HG02678 (cell line): ENCODE results near the gene SFXN1.

Experiments
- ATAC-seq: cut with Tn5 transposase; IDR thresholded peaks from one replicate; pipeline ENCODE4 v1.9.1; 2021; ENCODE audit warnings: mild to moderate bottlenecking, moderate library complexity; ENCODE audit not compliant: unreplicated experiment

Gene SFXN1

DNA sequence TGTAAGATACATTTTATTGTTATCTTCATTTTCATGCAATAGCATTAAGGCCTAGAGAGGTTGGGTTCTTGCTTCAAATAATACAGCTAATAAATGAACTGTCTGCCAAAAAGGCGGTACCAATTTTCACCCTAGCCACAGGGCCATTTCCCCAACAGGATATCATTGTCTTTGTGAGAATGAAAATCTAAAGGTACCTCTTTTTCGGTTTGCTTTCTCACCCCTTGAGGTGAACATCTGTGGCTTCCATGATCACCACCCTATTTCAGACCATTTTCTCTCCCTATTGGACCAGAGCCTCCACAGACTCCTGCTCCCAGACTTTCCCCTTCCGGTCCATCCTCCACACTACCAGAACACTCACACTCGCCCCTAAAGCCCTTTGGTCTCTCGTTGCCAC, 60.2 kb downstream of the SFXN1 start:
- no peak for ATAC-seq

DNA sequence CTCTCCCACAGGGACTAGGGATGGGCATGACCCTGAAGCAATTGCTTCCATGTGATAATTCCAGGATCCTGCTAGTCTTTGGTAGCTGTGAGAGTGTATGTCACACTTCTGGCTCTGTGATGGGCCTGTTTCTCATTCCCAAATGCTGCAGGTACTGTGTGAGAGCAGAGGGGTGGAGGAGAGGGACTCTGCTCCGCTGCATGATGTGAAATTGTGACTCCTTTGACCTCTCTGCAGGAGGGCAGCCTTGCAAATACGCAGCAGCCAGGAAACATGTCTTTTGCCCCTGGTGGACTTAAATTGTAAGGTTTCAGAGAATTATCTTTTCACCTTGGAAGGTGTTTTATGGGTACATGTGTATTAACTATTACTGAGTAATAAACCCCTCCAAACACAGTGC, 61.6 kb downstream of the SFXN1 start:
- no peak for ATAC-seq

DNA sequence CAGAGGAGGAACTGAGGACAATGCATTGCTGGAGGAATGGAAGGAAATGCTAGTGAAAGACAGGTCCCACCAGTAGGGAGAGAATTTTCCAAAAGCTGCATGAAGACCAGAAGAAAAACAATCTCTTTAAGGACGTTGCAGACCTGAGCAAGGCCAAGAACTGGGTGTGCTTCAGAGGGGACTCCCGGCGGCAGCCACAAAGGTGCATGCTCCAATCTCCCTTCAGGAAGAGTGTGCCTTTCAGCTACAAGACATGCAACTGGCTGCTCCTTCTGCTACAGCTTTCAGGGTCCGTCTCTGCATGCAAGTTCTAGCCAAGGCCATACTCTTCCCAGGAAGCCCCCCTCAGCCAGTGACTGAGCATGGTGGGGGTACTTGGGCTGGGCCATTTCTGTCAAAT, 62.9 kb downstream of the SFXN1 start:
- ATAC-seq, result no peak

DNA sequence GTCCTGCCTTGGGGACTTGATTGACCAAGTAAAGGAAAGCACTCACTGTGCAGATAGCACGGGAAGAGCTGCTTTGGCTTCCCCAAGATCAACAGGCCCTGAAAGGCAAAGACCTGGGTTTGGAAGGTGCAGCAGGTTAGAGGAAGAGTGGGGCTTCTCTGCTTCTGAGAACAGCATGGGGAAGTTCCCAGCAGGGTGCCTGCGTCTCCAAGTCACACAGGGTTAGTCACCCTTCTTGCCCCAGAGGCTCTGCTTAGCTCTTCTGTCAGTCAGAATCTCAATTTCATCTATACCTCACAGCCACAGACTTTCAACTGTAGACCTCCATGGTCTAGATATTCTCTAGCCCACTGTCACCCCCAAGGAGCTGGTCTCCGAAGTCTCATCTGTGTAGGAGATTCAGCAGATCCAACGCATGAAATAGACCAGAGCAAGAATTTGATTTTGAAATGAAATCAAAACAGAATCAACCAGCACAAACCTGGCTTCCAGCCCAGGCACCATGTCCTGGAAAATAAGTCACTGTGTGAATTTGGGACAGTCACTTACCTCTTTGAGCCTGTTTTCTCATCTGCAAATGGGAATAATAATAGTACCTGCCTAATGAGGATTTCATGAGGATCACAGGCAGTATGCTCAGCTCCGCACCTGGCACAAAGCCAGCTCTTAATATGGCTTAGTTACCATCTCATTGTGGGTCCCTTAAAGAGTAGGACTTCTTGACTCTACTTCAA, 64.0 kb downstream of the SFXN1 start:
- ATAC-seq, result no peak

DNA sequence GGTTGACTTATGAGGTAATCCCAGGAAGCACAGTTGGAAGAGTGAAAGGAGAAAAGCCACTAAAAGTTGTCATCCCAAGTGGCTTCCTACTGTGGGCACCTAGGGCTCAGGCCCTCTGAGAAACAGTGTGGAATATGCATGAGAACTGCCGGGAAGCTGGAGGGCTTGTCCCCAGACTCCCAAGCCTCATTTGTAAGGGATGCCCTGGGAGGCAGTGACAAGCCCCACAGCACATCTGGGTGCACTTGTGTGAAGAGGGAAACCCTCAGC, 64.5 kb downstream of the SFXN1 start:
- no peak for ATAC-seq

DNA sequence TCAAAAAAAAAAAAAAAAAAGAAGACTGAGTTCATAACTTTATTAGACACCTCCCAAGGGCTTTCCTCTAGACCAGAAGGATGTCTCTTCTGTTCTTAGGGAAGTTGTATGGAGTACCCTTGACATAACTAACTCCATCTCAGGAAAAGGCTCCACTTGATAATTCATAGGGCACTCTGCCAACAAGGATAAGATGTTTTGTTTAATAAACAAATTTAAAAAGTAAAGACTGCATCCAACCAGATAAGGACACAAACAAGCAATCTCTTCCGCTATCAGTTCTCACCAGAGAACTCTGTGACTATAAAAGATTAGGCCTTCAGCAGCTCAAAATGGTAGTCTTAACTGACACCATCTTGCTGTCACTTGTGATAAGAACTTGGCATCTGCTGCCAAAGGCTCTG, 65.8 kb downstream of the SFXN1 start:
- no peak for ATAC-seq

DNA sequence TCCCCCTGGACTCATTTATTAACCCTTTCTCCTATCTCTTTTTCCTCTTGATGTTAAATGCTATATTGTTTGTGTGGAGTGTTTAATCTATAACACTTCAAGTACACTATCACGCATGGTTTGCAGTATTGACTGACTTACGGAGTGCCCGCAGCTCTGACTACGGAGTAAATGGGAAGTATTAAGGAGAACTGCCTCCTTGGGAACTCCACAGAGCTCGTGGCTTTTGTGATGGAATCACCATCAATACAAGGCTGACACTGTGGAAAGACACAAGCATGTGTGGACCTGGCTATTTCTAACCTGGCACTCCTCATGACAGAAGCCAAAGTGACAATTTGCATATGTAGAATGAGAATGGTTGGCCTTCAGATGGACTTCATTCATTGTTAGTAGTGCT, 66.2 kb downstream of the SFXN1 start:
- ATAC-seq, result no peak

DNA sequence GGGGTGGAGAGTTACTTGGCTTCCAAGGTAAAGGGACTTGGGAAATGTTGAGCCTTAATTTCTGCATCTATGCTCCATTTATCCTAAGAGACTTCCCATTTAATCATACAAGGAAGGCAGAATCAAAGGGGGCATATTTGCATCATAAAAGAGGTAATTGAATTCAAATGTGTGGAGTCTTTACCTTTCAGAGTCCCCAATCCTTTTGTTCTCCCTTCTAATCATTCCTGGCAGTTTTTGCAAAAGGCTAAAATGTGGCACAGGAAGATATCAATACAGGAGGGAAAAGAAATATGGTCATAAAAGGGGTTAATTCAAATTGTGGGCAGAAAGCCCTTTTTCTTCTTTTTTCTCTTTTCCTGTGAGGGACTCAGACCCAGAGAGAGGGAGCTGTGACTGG, 69.5 kb downstream of the SFXN1 start:
- ATAC-seq, result no peak

DNA sequence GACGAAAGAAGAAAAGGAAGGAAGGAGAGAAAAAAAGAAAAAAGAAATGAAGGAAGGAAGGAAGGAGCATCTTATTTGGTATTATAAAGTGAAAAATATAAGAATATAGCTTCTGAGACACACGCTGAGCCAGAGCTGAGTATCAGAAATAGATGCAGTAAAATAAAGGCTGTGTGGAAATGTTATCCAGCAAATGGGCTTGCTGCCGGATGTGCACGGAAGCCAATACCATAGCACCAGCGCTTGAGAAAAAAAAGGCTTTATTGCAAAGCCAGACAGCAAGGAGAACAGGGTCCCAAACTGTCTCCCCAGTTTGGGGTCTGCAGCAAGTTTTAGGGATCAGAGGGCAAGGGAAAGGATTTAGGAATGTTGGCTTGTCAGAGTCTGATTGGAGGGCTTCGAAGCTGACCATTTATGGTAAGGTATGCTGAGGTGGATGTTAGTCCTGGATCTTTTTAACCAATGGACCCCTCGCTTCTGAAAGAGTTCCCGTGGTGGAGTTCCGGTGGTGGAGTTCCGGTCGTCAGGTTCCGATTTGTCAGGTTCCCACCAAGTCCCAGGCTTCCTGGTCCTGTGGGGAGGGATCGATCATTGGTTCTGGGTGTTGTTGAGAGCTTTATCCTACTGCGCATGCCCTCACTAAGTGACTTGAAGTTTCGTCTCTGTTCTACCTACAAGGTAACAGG, 70.4 kb downstream of the SFXN1 start:
- no peak for ATAC-seq

DNA sequence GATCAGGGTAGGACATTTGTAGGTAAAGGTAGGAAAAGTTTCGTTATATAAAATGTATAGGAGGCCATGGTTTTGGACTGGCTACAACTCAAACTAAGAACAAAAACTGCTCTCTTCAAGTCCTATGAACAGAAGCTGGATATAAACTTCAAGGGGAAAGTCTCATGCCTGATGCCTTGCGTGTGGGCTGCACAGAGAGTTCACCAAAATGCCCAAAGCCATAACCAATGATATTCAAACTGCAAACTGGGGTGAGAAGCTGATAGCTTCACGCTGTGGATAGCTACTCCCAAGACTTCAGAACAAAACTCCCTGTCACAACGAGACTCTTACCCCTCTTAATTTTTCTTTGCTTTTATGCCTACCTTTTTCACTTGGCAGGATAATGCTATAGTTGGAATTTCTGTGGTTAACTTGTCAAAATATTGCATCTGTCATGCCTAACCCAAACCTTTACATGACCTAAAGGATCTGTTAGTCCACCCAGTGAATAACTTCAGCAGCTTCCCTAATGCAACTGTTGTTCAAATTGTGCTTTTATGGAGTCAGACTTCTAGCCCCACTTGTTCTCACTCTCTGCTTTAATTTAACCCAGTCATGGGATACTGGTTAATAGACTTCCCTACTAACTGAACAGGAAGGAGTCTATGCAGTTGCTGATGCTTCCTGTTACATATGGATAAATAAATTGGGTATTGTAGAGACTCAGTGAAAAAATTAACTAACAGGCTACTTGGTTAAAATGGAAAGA, 71.9 kb downstream of the SFXN1 start:
- ATAC-seq, result no peak

DNA sequence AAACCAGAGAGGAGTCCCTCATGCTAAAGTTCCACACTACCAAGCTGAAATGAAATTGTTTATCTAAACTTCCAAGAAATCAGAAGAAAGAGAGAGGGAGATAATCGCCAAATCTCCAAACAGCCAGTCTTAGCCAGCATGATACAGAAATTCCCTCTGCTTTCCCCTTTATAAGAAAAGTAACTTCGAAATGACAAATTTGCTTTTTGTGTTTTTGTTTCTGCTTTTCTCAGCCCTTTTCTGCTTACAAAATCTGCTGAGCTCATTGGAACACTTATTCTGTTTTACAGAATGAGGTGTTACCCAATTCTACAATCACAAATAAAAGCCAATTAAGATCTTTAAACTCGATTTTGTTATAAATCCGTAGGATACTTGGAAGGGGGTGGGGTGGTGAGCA, 72.9 kb downstream of the SFXN1 start:
- no peak for ATAC-seq

DNA sequence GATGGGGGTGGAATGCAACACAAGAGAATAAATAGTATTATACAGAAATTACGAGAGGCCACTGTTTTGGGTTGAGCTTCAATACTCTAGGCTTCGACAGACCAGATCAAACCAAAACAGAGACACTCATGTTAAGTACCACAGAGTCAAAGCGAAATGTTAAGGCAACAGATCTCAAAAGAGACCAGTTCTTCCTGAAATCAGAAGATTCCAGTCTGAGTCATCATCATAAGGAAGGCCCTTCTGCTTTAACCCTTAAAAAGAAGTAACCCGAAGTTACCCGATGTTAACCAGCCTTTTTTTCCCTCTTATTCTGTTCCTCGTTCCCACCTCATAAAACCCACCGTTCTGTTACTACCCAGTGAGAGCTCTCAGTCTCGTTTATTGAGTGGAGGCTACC, 75.9 kb downstream of the SFXN1 start:
- ATAC-seq, result no peak

DNA sequence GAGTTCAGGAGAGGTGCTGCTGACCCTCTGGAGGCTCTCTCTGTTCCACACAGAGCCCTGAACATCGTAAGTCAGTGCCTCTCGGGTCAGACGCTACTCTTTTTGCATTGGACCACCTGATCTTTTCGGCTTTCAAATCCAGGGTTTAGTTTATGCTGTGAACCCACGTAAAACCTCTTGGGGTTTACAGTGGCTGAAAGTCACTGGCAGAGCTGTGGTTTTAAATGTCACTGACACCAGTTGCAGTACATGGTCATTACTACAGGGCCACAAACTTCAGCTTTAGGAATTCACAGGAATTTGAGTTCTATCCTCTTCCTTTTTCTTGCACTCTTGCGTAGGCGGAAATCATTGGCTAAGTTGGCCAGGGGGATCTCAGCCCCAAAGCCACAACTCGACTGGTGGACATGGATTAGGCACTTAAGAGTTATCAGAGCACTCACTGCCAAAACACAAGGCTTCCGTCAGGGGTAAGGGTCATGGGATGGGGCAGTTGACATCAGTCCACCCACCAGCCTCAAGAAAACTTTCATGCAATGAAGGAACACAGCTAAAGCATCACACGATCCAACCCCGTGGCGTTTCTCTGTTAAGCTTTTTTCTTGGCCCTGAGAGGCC, 76.9 kb downstream of the SFXN1 start:
- ATAC-seq, result no peak

DNA sequence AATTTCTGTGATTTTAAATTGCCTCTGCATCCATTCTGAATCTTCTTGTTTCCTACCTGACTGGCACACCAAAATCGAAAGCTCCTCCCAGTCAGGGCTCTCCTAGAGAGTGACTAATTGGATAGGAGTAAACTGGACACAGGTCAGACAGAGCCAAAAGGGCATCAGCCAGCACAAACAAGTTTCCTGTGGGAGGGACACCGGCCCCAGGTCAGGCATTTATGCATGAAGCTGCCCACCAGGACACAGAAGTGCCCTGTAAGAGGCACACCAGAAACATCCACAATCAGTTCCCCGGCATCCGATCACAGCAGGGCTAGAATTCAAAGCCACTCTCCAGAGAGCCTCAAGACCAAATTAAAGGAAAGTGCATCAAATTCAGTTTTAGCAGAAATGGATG, 78.4 kb downstream of the SFXN1 start:
- ATAC-seq, result no peak

DNA sequence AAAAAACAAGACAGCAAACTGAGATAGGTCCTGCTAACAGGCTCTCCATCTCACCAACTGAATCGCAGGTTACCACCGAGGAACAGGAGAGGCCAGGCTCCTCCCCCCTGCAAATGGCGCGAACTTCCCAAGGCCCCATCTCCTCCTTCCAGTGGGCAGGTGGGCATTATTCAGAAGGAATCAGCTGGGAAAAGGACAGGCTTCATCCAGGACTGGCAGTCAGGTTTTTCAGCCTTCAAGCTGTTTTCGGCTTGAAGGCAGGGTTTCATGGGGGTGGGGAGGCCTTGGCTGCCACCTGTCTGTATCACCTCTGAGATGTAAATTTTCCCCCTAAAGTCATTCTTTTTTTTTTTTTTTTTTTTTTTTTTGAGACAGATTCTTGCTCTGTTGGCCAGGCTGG, 79.4 kb downstream of the SFXN1 start:
- ATAC-seq, result no peak

DNA sequence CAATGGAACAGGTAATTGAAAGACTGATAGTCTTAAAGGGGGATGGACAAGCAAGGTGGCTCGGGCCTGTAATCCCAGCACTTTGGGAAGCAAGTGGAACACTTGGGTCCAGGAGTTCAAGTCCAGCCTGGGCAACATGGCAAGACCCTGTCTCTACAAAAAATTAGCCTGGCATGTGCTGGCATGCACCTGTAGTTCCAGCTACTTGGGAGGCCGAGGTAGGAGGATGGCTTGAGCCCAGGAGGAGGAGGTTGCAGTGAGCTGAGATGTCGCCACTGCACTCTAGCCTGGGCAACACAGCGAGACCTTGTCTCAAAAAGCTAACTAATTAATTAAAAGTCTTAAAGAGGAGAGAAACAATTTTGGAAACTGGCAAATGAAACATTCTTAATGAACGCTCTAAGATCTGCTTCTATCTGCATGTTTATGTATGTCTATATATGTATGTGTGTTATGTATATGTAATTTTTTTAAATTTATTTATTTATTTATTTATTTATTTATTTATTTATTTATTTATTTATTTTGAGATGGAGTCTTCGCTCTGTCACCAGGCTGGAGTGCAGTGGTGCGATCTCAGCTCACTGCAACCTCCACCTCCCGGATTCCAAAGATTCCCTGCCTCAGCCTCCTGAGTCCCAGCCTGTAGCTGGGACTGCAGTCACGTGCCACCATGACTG, 80.6 kb downstream of the SFXN1 start:
- no peak for ATAC-seq

DNA sequence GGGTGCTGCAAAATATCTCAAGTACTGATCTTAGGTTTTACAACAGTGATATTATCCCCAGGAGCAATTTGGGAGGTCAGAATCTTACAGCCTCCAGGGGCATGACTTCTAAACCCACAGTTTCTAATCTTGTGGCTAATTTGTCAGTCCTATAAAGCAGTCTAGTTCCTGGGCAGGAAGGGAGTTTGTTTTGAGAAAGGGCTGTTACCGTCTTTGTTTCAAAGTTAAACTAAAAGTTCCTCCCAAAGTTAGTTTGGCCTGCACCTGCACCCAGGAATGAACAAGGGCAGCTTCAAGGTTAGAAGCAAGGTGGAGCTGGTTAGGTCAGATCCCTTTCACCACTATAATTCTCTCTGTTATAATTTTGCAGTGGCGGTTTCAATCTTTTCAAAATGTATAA, 81.7 kb downstream of the SFXN1 start:
- ATAC-seq, result no peak

DNA sequence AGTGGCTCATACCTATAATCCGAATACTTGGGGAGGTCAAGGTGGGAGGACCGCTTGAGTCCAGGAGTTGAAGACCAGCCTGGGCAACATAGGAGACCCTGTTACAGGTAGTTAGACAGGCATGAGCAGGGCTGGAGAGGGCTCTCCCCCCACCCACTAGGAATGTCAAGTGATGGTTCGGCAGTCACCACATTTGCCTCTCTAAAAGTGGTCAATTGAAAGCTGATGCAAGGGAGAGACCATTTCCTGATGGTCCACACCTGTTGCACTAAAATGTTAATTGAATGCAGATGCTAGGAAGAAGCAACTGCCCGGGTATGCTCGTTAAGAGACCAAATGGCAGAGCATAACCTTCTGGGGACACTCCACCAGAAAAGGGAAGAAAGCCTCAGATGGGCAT, 82.7 kb downstream of the SFXN1 start:
- no peak for ATAC-seq

DNA sequence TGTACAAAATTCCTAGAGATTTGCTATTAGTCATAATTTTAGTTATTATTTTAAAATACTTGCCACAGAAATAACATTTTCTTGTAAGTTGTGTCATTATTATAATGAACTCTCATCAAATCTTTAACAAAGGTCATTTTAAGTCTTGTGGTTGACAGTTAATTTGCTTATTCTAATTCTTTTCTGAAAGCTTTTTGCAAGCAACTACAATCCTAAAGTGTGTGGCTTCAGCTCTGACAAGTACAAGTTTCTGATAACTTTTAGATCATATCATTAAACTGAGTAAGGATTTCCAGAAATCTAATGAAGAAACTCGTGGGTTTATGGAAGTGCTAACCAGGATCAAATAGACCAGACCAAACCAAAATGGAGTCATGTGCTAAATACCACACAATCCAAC, 86.4 kb downstream of the SFXN1 start:
- ATAC-seq, result no peak

DNA sequence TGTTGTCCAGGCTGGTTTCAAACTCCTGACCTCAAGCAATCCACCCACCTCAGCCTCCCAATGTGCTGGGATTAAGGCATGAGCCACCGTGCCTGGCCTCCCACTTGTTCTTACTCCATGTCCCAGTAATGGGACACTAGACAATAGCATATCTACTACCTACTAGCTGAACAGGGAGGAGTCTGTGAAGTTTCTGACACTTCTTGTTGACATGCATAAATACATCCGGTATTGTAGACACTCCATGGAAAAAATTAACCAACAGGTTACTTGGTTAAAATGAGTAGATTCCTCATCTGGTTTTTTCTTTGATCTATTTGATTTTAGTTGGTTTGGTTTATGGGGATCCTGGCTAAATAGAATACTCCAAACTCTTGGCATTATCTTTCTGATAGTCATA, 88.3 kb downstream of the SFXN1 start:
- no peak for ATAC-seq

DNA sequence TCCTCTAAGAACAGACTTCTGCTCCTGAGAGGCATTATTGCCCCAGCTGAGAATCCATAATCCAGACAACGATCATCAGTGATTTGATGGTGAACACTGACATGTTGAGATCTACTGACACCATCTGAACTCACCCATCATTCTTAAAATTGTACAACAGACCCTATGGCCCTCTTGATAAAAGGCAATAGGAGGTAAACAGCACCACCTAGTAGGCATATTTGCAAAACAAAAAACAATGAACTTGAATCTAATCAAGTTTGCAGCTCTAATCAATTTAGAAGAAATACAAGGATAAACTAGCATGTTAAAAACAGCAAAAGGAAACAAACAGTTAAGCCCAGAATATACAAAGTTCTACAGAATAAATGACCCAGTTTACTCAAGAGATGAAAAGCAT, 89.6 kb downstream of the SFXN1 start:
- no peak for ATAC-seq
